ENCODE results near the gene SPOCK1. TPM values are rescaled to one million over a fixed set of nuclear protein-coding genes. Genes with fewer than 3 reads are reported as not detected.

The SPOCK1 gene
- total RNA-seq, 2 experiments from 2014 or later, result 0.42 TPM; not detected in 1

DNA sequence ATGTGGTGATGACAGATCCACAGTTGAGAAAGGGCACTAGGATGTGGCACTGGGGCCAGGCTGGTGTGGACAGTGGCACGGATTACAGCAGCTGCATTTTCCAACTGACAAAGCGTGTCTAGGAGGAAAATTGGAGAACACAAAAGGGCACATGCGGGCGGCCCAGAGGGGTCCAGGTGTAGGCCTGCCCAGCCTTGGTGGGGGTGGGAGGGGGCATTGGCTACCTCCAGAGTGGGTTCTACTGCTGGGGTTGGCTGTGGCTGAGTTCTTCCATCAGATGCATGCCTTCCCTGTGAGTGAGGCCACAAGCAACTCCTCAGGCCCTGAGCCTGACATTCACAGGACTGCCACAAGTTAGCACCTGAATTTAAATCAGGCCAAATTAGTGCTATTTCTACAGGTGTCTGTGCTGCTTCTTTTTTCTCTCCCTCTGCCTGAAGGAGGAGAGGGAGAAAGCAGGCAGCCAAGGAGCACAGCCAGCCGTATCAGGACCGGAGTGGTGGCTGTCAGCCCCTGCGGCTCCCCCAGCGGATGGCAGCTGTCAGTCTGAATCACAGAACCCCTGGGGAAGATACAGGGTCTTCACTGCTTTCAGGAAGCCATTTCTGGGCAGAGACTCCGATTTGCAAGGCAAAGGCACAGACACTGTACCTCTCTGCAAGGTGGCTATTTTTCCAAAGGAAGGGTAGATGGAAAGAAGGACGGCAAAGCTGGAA, 464.2 kb downstream of the SPOCK1 start:
- intact Hi-C loops (cut with micrococcal nuclease), result no loop called here
- Mint-ChIP-seq H3K4me1 (ENCODE audit: low read depth) (no peaks in the 10 kb centered on the region), H3K36me3 (ENCODE audit: low read depth) (no peaks in the 10 kb centered on the region), H3K27me3 (ENCODE audit: low read depth) (peaks cover 2% of the 10 kb centered on the region), H3K27ac (no peak overlapping the region), H3K4me3 (no peak overlapping the region), H3K9me3 (no peaks in the 10 kb centered on the region)
- CTCF ChIA-PET, result no interaction called here
- no peak for DNase-seq

DNA sequence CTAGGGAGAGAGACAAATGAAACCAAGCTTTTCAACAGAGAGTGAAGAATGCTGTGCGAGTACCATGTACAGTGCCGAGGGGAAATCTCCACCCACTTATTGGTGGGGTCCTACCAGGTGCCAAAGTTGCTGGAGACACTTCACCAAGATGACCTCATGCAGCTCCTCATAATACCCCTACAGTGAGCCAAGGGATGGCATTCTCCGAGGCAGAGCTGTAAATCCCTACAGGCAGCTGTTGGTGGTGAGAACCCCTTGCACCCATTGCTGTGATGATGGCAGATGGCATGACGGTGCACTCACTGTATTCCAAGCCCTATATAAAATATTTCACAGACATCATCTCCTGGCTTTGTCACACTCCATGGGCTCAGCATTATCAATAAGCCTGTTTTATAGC, 464.9 kb downstream of the SPOCK1 start:
- intact Hi-C loops (cut with micrococcal nuclease), result no loop called here
- no peaks in the 10 kb centered on the region for H3K36me3 Mint-ChIP-seq (ENCODE audit: low read depth)
- peaks cover 2% of the 10 kb centered on the region for H3K27me3 Mint-ChIP-seq (ENCODE audit: low read depth)
- no peak overlapping the region for H3K4me3 Mint-ChIP-seq
- H3K9me3 Mint-ChIP-seq, result no peaks in the 10 kb centered on the region
- CTCF ChIA-PET, result no interaction called here
- no peaks in the 10 kb centered on the region for H3K4me1 Mint-ChIP-seq (ENCODE audit: low read depth)
- no peak for DNase-seq
- H3K27ac Mint-ChIP-seq, result no peak overlapping the region

DNA sequence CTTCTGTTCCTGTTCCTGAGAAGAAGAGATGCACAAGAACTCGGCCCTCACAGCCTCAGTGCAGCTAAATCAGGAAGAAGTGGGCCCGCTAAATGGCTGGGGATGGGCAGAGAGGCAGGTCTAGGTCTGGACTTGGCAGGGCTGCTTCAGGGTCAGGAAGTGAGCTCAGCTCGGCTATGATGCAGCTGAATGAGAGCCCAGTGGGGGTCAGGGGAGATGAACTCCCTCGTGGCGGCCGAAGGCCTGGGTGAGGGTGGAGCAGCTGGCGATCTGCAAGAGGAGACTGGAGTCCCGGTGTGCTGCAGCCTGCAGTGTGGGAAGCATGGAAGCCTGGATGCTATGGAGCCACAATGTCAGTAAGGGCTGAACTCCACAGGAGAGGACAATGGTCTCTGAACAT, 466.2 kb downstream of the SPOCK1 start:
- no peak for DNase-seq
- Mint-ChIP-seq H3K4me3 (no peak overlapping the region), H3K36me3 (ENCODE audit: low read depth) (no peaks in the 10 kb centered on the region), H3K4me1 (ENCODE audit: low read depth) (no peaks in the 10 kb centered on the region), H3K9me3 (no peaks in the 10 kb centered on the region), H3K27me3 (ENCODE audit: low read depth) (peaks cover 2% of the 10 kb centered on the region), H3K27ac (no peak overlapping the region)
- CTCF ChIA-PET, result no interaction called here
- intact Hi-C loops (cut with micrococcal nuclease), result no loop called here

DNA sequence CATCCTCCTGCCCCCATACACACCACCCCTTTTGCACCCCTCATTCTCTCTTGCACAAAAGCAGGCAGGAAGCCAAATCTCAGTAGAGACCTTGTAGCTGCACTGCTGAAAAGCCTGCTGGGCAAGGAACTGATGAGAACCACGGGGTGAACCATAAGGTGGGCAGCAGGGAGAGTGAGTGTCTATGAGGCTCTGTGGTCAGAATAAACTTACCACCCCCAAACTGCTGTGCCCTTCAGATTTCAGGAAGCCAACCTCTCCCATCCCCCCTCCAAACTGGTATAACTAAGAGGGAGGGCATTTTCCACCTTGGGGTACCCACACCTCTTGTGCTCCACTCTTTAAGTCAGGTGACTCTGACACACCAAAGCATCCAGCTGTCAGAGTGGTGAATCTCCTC, 471.4 kb downstream of the SPOCK1 start:
- Mint-ChIP-seq H3K9me3 (no peaks in the 10 kb centered on the region), H3K4me1 (ENCODE audit: low read depth) (no peaks in the 10 kb centered on the region), H3K4me3 (no peak overlapping the region), H3K27me3 (ENCODE audit: low read depth) (peaks cover 2% of the 10 kb centered on the region), H3K27ac (no peak overlapping the region), H3K36me3 (ENCODE audit: low read depth) (no peaks in the 10 kb centered on the region)
- DNase-seq, result no peak
- CTCF ChIA-PET, result no interaction called here
- intact Hi-C loops (cut with micrococcal nuclease), result no loop called here

DNA sequence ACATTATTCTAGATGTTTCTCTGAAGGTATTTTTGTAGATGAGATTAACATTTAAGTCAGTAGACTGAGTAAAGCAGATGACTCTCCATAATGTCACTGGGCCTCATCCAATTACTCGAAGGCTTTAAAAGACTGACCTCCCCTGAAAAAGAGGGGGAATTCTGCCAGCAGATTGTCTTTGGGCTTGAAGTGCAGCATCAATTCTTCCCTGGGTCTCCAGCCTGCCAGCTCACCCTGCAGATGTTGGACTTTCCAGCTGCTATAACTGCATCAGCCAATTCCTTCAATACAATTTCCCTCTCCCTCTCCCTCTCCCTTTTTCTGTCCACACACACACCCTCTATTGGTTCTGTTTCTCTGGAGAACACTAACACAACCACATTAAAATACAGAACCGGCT, 472.8 kb downstream of the SPOCK1 start:
- intact Hi-C loops (cut with micrococcal nuclease), result no loop called here
- no peak for DNase-seq
- Mint-ChIP-seq H3K27me3 (ENCODE audit: low read depth) (peaks cover 2% of the 10 kb centered on the region), H3K4me3 (no peak overlapping the region), H3K36me3 (ENCODE audit: low read depth) (no peaks in the 10 kb centered on the region), H3K4me1 (ENCODE audit: low read depth) (no peaks in the 10 kb centered on the region), H3K9me3 (no peaks in the 10 kb centered on the region), H3K27ac (no peak overlapping the region)
- CTCF ChIA-PET, result no interaction called here

DNA sequence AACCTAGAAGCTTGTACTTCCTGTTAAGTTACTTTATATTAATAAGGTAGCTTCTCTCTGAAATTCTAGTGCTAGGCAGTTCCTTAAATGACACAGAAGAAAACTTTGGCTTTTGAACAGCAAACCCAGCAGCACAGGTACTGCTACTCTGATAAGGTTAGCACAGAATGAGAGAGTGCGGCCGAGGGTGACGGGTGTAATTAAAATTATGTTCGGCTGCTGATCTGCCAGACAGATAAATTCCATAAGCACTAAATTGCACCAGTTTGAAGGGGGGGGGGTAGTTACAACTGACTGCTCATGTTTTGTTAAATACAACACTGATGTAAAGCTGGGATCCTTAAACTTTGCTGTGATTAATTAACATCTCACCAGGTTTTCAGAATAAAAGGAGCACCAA, 475.1 kb downstream of the SPOCK1 start:
- no peaks in the 10 kb centered on the region for H3K27me3 Mint-ChIP-seq (ENCODE audit: low read depth)
- no peak for DNase-seq
- no peak overlapping the region for H3K27ac Mint-ChIP-seq
- intact Hi-C loops (cut with micrococcal nuclease), result no loop called here
- H3K4me1 Mint-ChIP-seq (ENCODE audit: low read depth), result no peaks in the 10 kb centered on the region
- H3K36me3 Mint-ChIP-seq (ENCODE audit: low read depth), result no peaks in the 10 kb centered on the region
- no peaks in the 10 kb centered on the region for H3K9me3 Mint-ChIP-seq
- no peak overlapping the region for H3K4me3 Mint-ChIP-seq
- CTCF ChIA-PET, result no interaction called here

DNA sequence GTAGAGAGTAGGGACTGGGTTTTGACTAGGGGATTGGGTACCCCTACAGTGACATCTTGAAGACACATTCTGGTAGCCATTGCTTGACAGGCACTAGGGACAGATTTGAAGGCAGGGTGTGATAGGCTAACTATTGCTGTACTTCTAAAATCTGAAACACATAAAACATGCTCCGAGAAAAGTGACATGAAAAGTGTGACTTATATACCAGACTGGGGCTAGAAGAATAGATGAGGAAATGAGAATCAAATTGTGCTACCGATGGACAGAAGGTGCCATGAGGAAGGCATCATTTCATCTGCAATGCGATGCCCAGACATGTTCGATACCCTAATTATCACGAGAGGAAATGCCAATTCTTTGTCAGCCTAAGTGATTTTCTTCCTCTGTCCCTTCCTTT, 475.8 kb downstream of the SPOCK1 start:
- H3K4me1 Mint-ChIP-seq (ENCODE audit: low read depth), result no peaks in the 10 kb centered on the region
- intact Hi-C loops (cut with micrococcal nuclease), result no loop called here
- H3K36me3 Mint-ChIP-seq (ENCODE audit: low read depth), result no peaks in the 10 kb centered on the region
- CTCF ChIA-PET, result no interaction called here
- H3K9me3 Mint-ChIP-seq, result no peaks in the 10 kb centered on the region
- no peak overlapping the region for H3K27ac Mint-ChIP-seq
- H3K4me3 Mint-ChIP-seq, result no peak overlapping the region
- no peak for DNase-seq
- H3K27me3 Mint-ChIP-seq (ENCODE audit: low read depth), result no peaks in the 10 kb centered on the region

DNA sequence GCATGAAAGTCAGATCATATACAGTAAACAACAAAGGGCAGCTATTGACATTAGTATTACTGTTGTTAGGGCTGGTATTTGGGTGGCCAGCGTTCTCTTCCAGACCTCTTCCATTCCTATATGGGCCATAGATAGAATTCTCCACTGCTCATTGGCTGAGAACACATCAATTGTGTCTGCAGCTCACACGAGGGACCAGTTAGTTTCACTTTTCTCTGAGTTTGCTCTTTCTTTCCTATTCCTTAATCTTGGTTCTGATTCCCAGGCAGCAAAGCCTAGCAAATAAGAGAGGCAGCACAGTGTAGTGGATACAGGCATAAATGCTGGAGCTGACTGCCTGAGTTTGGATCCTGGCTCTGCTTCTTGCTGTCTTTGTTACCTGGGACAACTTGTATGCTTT, 476.4 kb downstream of the SPOCK1 start:
- H3K4me1 Mint-ChIP-seq (ENCODE audit: low read depth), result no peaks in the 10 kb centered on the region
- no peak overlapping the region for H3K4me3 Mint-ChIP-seq
- intact Hi-C loops (cut with micrococcal nuclease), result no loop called here
- no peak for DNase-seq
- no peak overlapping the region for H3K27ac Mint-ChIP-seq
- H3K27me3 Mint-ChIP-seq (ENCODE audit: low read depth), result no peaks in the 10 kb centered on the region
- no peaks in the 10 kb centered on the region for H3K36me3 Mint-ChIP-seq (ENCODE audit: low read depth)
- H3K9me3 Mint-ChIP-seq, result no peaks in the 10 kb centered on the region
- CTCF ChIA-PET, result no interaction called here

DNA sequence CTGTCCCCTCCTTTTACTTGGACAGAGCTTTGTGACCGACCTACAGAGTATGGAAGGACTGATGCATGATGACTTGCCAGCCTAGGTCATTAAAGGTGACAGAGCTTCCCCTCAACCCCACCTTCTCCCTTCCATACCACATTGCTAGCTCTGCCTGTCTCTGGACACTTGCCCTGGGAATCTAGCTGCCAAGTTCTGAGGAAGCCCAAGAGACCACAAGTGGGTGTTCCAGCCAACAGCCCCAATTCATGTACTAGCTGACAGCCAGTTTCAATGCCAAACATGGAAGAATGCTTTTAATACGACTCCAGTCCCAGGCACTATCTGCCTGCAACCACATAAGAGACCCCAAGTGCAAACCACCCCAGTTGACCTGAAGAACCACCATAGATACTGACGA, 477.1 kb downstream of the SPOCK1 start:
- Mint-ChIP-seq H3K36me3 (ENCODE audit: low read depth) (no peaks in the 10 kb centered on the region), H3K27ac (no peak overlapping the region), H3K4me3 (no peak overlapping the region), H3K4me1 (ENCODE audit: low read depth) (no peaks in the 10 kb centered on the region), H3K27me3 (ENCODE audit: low read depth) (no peaks in the 10 kb centered on the region), H3K9me3 (no peaks in the 10 kb centered on the region)
- intact Hi-C loops (cut with micrococcal nuclease), result no loop called here
- CTCF ChIA-PET, result no interaction called here
- no peak for DNase-seq

DNA sequence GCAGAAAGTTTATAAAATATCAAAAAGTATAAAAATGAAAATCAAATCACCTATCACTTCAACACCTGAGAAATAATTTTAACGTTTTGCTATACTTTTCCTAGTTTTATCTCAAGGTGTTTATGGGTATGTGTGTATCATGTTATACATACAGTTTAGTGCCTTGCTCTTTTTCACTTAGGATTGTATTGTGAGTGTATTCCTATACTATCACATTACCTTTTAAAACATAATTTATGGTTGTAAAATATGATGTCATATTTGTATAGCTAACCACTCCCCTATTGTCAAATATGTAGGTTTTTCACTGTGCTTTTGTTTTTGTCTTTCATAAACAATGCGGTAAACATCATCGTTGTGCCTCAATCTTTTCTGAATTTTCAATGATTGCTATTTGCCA, 479.9 kb downstream of the SPOCK1 start:
- H3K27me3 Mint-ChIP-seq (ENCODE audit: low read depth), result no peaks in the 10 kb centered on the region
- no peaks in the 10 kb centered on the region for H3K4me1 Mint-ChIP-seq (ENCODE audit: low read depth)
- no peaks in the 10 kb centered on the region for H3K36me3 Mint-ChIP-seq (ENCODE audit: low read depth)
- H3K27ac Mint-ChIP-seq, result no peak overlapping the region
- CTCF ChIA-PET, result no interaction called here
- DNase-seq, result no peak
- intact Hi-C loops (cut with micrococcal nuclease), result no loop called here
- no peaks in the 10 kb centered on the region for H3K9me3 Mint-ChIP-seq
- no peak overlapping the region for H3K4me3 Mint-ChIP-seq

DNA sequence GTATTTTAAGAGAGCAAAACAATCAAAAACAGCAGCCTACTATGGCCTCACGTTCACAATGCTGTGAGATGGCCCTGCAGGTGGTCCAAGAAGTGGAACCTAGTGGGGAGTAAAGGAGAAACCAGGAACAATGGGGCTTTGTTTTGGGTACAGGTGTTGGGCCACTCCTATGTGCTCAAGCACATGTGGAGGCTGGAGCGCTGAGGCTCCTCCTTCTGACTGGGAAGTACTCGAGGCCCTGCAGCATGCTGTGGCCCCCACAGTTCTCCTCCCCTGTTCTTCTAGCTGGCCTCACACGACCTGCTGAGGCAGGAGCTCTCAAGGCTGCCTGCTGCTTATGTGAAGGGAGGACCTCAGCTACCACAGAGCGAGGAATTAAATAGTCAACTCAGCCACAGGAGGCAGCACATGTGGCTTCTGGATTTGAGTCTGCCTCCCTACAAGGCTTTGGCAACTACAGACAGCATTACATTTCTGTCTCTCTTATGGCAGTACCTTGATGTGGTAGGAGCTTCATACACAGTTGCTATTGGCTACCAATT, 482.3 kb downstream of the SPOCK1 start:
- H3K27ac Mint-ChIP-seq, result no peak overlapping the region
- no peaks in the 10 kb centered on the region for H3K27me3 Mint-ChIP-seq (ENCODE audit: low read depth)
- H3K4me3 Mint-ChIP-seq, result no peak overlapping the region
- intact Hi-C loops (cut with micrococcal nuclease), result no loop called here
- no peak for DNase-seq
- H3K4me1 Mint-ChIP-seq (ENCODE audit: low read depth), result no peaks in the 10 kb centered on the region
- no peaks in the 10 kb centered on the region for H3K9me3 Mint-ChIP-seq
- CTCF ChIA-PET, result no interaction called here
- H3K36me3 Mint-ChIP-seq (ENCODE audit: low read depth), result no peaks in the 10 kb centered on the region

DNA sequence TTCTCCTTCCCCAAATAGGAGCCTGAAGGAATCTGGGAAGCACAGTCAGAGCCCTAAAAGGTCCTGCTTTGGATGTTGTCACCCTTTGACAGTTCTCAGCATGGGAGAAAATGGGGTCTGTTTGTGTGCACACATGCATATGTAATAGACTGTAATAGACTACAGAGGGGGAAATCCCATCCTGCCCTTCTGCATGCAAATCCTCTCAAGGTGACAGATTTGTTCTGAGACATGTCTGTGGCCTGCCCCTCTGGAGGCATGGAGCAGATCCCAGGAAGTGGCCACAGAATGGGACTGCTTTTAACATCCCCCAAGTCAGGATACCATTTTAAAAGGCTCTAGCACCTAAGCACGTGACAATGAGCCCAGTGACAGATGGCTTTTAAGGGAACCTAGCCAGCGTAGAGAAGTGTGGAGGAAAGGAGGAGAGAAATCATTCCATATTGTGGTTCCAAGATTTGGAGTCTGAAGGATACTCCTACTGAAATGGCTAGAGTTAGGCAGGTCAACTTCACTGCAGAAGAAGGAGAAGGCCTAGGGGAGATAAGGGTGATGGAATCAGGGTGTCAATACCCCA, 483.5 kb downstream of the SPOCK1 start:
- Mint-ChIP-seq H3K4me3 (no peak overlapping the region), H3K4me1 (ENCODE audit: low read depth) (no peaks in the 10 kb centered on the region), H3K27me3 (ENCODE audit: low read depth) (no peaks in the 10 kb centered on the region), H3K36me3 (ENCODE audit: low read depth) (no peaks in the 10 kb centered on the region), H3K9me3 (no peaks in the 10 kb centered on the region), H3K27ac (no peak overlapping the region)
- CTCF ChIA-PET, result no interaction called here
- no peak for DNase-seq
- intact Hi-C loops (cut with micrococcal nuclease), result no loop called here

DNA sequence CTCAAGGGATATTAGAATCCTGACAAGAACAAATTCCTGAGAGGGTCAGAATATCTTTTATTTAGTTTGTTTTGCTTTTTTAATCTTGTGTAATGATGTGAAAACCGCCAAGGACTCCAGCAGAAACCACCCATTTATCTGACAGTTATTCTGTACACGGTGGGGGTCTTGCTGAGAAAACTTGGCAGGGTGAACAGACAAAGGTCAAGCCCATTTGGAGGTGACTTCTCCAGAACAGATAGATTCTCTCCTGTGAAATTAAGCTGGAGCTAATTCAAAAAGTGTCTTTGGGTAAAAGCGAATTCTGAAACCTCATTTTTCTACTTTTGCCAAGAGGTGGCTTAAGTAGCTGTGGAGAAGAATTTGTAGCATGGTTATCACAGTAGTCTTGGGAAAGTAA, 484.4 kb downstream of the SPOCK1 start:
- CTCF ChIA-PET, result no interaction called here
- H3K27me3 Mint-ChIP-seq (ENCODE audit: low read depth), result no peaks in the 10 kb centered on the region
- intact Hi-C loops (cut with micrococcal nuclease), result no loop called here

More for the DNA sequence above, 484.4 kb downstream of the SPOCK1 start:
- DNase-seq, result no peak
- H3K9me3 Mint-ChIP-seq, result no peaks in the 10 kb centered on the region
- no peak overlapping the region for H3K4me3 Mint-ChIP-seq
- H3K27ac Mint-ChIP-seq, result no peak overlapping the region
- no peaks in the 10 kb centered on the region for H3K4me1 Mint-ChIP-seq (ENCODE audit: low read depth)
- H3K36me3 Mint-ChIP-seq (ENCODE audit: low read depth), result no peaks in the 10 kb centered on the region
